Neural cell (in vitro differentiated cells): Measurements from ENCODE around the gene TMEM30A. TPM values are rescaled to one million over a fixed set of nuclear protein-coding genes. Genes with fewer than 3 reads are reported as not detected.
A peak's percentile ranks its signal among the peaks of the same experiment; 100 is the strongest.

ENCODE experiments used
- H2AFZ ChIP-seq: fragments of 200-600, 300-800 bp; sonication (generic), shearing (Covaris generic); 2 replicates; pipeline ENCODE4 v1.6.0; 2014; ENCODE audit warnings: low read depth, mild to moderate bottlenecking, antibody characterized with exemption, low read length, moderate library complexity
- H3F3A ChIP-seq: fragments of 200-600 bp; shearing (Covaris generic); 2 replicates; pipeline ENCODE4 v1.6.1; 2016; ENCODE audit warnings: mild to moderate bottlenecking, moderate library complexity, mixed read lengths, antibody characterized with exemption, low read length; ENCODE audit not compliant: insufficient read depth, poor library complexity, severe bottlenecking
- H3K27ac ChIP-seq: fragments of 200-600, 300-800 bp; sonication (generic), shearing (Covaris generic); 2 replicates; pipeline ENCODE4 v1.5.1; 2014; ENCODE audit warnings: mild to moderate bottlenecking, low read length, moderate library complexity
- H3K27me3 ChIP-seq: fragments of 300-800, 200-600 bp; sonication (generic), shearing (Covaris generic); 2 replicates; pipeline ENCODE4 v1.6.0; 2014; ENCODE audit warnings: mild to moderate bottlenecking, low read depth, low read length, moderate library complexity; ENCODE audit not compliant: insufficient read depth
- H3K36me3 ChIP-seq: fragments of 300-800, 200-600 bp; sonication (generic), shearing (Covaris generic); 2 replicates; pipeline ENCODE4 v1.5.1; 2014; ENCODE audit warnings: mild to moderate bottlenecking, antibody characterized with exemption, low read length, moderate library complexity; ENCODE audit not compliant: insufficient read depth
- H3K4me2 ChIP-seq: fragments of 300-800, 200-600 bp; sonication (generic), shearing (Covaris generic); 2 replicates; pipeline ENCODE4 v1.6.0; 2014; ENCODE audit warnings: mild to moderate bottlenecking, low read length
- H3K4me3 ChIP-seq: fragments of 300-800, 200-600 bp; sonication (generic), shearing (Covaris generic); 2 replicates; pipeline ENCODE4 v1.5.1; 2014; ENCODE audit warnings: mild to moderate bottlenecking, low read length, moderate library complexity
- H3K79me2 ChIP-seq: fragments of 200-600 bp; shearing (Covaris generic); replicated peaks from 2 replicates; pipeline ENCODE4 v1.6.0; 2014; ENCODE audit warnings: mild to moderate bottlenecking, low read length, moderate library complexity; ENCODE audit not compliant: insufficient read depth
- H3K9ac ChIP-seq: fragments of 300-800, 200-600 bp; sonication (generic), shearing (Covaris generic); 2 replicates; pipeline ENCODE4 v1.6.1; 2016; ENCODE audit warnings: mild to moderate bottlenecking, low read length, mixed read lengths
- H3K9me2 ChIP-seq: fragments of 200-600 bp; shearing (Covaris generic); 2 replicates; pipeline ENCODE4 v1.6.1; 2016; ENCODE audit warnings: mild to moderate bottlenecking, low read length, mixed read lengths; ENCODE audit not compliant: insufficient read depth
- H3K9me3 ChIP-seq: fragments of 200-600, 300-800 bp; sonication (generic), shearing (Covaris generic); 2 replicates; pipeline ENCODE4 v1.6.1; 2016; ENCODE audit warnings: mild to moderate bottlenecking, mixed run types, low read length, moderate library complexity, mixed read lengths
- H4K20me1 ChIP-seq: fragments of 200-600 bp; shearing (Covaris generic); 2 replicates; pipeline ENCODE4 v1.6.1; 2016; ENCODE audit warnings: mild to moderate bottlenecking, mixed run types; ENCODE audit not compliant: insufficient read depth
- EP300 ChIP-seq: fragments of 450-650 bp; conservative IDR thresholded peaks from 2 replicates; pipeline ENCODE4 v1.6.1; 2014; ENCODE audit warnings: antibody characterized with exemption, mild to moderate bottlenecking, moderate library complexity; ENCODE audit not compliant: poor library complexity, severe bottlenecking
- EZH2 ChIP-seq: fragments of 200-600, 300-800 bp; shearing (Covaris generic), sonication (generic); IDR thresholded peaks from 2 replicates; pipeline ENCODE4 v1.6.1; 2014; ENCODE audit warnings: antibody characterized with exemption, low read length, borderline replicate concordance, mild to moderate bottlenecking; ENCODE audit not compliant: insufficient read depth, poor library complexity, severe bottlenecking
- MXI1 ChIP-seq: fragments of 450-650 bp; conservative IDR thresholded peaks from 2 replicates; pipeline ENCODE4 v1.6.1; 2014; ENCODE audit warnings: antibody characterized with exemption, mild to moderate bottlenecking; ENCODE audit not compliant: poor library complexity, severe bottlenecking
- POLR2AphosphoS5 ChIP-seq: IDR thresholded peaks from 2 replicates; pipeline ENCODE4 v1.6.1; 2012
- RAD21 ChIP-seq: fragments of 450-650 bp; conservative IDR thresholded peaks from 2 replicates; pipeline ENCODE4 v1.6.1; 2014; ENCODE audit warnings: antibody characterized with exemption, mild to moderate bottlenecking, moderate library complexity
- SMC3 ChIP-seq: fragments of 450-650 bp; conservative IDR thresholded peaks from 2 replicates; pipeline ENCODE4 v1.6.1; 2014; ENCODE audit warnings: antibody characterized with exemption, mild to moderate bottlenecking, moderate library complexity; ENCODE audit not compliant: poor library complexity
- TAF1 ChIP-seq: IDR thresholded peaks from 2 replicates; pipeline ENCODE4 v1.6.1; 2012; ENCODE audit warnings: low read depth
- polyA plus RNA-seq: library from polyadenylated mRNA; depleted of rRNA; stranded (reverse); fragments of >200 nt; gene quantifications from 2 replicates; pipeline ENCODE4 v1.2.3, GENCODE V29; 2014
- TF ChIP-seq, protein P1 (sequence below): fragments of 450-650 bp; IDR thresholded peaks from 2 replicates; pipeline ENCODE4 v1.5.1; 2014; ENCODE audit warnings: antibody characterized with exemption, mild to moderate bottlenecking, moderate library complexity; ENCODE audit not compliant: poor library complexity, severe bottlenecking

Gene TMEM30A
- polyA plus RNA-seq, 1 donor from 2014 or later = 110 TPM

DNA sequence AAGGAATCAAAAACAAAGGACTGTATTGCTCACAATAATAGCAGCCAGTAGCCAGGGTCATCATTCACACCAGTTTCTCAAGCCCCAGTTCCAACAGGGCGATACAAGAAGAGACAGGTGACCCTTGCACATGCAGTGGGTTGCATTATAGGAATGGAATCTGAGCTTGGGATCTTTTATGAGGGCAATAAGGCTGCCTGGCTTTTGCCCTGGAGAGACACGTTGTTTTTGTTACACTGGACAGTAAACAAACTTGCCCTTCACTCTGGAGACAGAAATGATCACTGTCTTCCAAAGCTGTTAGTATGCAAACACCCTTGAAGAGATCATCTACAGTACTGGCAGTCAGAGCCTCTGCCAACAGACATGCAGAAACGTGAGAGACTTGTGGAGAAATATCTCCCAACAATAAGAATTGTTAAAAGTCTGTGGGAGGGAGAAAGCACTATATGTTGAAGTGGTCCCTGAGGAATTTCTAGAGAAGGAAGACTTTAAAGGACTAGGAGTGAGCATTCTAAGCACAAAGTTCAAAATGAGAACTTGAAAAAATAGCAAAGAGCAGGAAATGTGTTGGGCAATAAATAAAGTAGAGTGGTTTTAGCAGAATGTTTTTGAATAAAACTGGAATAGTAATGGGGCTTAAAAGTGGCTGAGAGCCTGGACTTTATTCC, 72.5 kb downstream of the TMEM30A start (continued):
- TF ChIP-seq RAD21 (no peak), POLR2AphosphoS5 (no peak)

DNA sequence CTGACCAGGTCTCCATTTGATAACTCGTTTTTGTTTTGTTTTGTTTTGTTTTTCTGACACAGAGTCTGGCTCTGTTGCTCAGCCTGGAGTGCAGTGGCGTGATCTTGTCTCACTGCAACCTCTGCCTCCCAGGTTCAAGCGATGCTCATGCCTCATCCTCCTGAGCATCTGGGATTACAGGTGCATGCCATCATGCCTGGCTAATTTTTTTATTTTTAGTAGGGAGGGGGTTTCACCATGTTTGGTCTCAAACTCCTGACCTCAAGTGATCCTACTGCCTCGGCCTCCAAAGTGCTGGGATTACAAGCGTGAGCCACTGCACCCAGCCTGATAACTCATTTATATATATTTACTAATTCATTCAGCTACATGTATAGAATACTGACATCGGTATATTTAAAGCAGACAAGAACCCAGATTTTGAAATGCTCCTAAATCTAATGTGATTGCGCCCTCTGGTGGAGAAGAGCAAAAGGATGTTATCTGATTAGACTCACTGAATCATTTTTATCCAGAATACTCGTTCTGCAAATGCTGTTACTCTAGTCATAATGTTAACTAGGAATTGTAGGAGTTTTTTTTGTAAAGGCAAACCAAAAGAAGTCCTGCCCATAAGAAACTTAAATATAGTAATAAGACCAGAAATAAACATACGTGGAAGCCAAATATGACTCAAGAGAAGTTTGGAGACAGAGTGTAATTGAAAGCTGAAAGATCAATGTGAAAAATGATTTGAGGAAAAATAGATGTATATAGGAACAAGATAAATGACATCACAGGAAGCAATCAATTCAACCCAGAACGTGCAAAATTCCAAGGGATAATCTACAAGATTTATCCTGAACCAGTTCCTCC, 73.5 kb downstream of the TMEM30A start:
- no peaks in the 10 kb centered on the region for H3K36me3 ChIP-seq
- no peaks in the 10 kb centered on the region for H3K9me3 ChIP-seq

DNA sequence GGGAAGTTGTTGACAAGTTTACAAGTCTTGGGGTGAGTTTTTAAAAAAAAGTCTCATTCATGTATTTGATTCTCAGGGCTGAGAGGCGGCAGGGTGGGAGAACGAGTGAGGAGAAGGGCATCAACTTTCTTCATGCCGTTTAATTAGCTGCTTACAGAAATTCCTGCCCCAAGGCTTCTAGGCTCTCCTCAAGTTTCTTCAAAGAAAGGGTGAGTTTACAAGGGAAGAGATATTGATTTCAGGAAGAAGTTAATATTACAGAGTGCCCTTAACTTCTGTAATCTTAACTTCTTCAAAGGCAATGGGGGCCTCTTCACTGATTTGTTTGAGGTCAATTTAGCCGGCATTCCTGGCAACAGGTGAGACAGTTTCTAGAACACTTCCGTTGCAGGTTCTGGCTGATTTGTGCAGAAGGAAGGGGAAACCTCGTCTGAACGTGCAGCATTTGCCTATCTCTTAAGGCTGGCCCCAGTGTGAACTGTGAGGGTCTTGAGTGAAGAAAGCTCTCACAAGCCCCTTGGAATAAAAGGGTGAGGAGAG, 75.3 kb downstream of the TMEM30A start:
- Histone ChIP-seq H3K36me3 (no peaks in the 10 kb centered on the region), H3K27ac (no peak overlapping the region), H3K79me2 (no peaks in the 10 kb centered on the region), H3K9me3 (no peaks in the 10 kb centered on the region), H3K9ac (no peak overlapping the region), H3F3A (no peaks in the 10 kb centered on the region), H3K4me2 (no peak overlapping the region), H2AFZ (no peak overlapping the region), H3K4me3 (no peak overlapping the region), H3K27me3 (peaks cover 56% of the 10 kb centered on the region), H4K20me1 (no peaks in the 10 kb centered on the region), H3K9me2 (no peaks in the 10 kb centered on the region)
- no peak for TF ChIP-seq RAD21
- no peak for TF ChIP-seq EZH2
- TF ChIP-seq, protein P1, sequence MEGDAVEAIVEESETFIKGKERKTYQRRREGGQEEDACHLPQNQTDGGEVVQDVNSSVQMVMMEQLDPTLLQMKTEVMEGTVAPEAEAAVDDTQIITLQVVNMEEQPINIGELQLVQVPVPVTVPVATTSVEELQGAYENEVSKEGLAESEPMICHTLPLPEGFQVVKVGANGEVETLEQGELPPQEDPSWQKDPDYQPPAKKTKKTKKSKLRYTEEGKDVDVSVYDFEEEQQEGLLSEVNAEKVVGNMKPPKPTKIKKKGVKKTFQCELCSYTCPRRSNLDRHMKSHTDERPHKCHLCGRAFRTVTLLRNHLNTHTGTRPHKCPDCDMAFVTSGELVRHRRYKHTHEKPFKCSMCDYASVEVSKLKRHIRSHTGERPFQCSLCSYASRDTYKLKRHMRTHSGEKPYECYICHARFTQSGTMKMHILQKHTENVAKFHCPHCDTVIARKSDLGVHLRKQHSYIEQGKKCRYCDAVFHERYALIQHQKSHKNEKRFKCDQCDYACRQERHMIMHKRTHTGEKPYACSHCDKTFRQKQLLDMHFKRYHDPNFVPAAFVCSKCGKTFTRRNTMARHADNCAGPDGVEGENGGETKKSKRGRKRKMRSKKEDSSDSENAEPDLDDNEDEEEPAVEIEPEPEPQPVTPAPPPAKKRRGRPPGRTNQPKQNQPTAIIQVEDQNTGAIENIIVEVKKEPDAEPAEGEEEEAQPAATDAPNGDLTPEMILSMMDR = no peak
- no peak for TF ChIP-seq TAF1
- no peak for TF ChIP-seq POLR2AphosphoS5
- no peak for TF ChIP-seq EP300
- no peak for TF ChIP-seq MXI1
- TF ChIP-seq SMC3 = no peak

More for the DNA sequence above, 73.5 kb downstream of the TMEM30A start:
- no peak overlapping the region for H3K9ac ChIP-seq
- peaks cover 38% of the 10 kb centered on the region for H3K27me3 ChIP-seq
- no peaks in the 10 kb centered on the region for H3K79me2 ChIP-seq
- no peak overlapping the region for H3K4me3 ChIP-seq
- H3K27ac ChIP-seq = no peak overlapping the region
- H3K9me2 ChIP-seq = no peaks in the 10 kb centered on the region
- no peaks in the 10 kb centered on the region for H3F3A ChIP-seq
- no peak overlapping the region for H2AFZ ChIP-seq
- H3K4me2 ChIP-seq = no peak overlapping the region
- no peaks in the 10 kb centered on the region for H4K20me1 ChIP-seq
- TF ChIP-seq, protein P1 = peak; percentile 83
- peak; percentile 88 for TF ChIP-seq SMC3
- no peak for TF ChIP-seq EP300
- TF ChIP-seq RAD21 = peak; percentile 80
- no peak for TF ChIP-seq POLR2AphosphoS5
- no peak for TF ChIP-seq MXI1
- TF ChIP-seq TAF1 = no peak
